ENCODE data around the gene RPL4. TPM values are rescaled to one million over a fixed set of nuclear protein-coding genes. Genes with fewer than 3 reads are reported as not detected.

Gene RPL4
- polyA plus RNA-seq, 3 donors = 533 to 1,696 (median 536) TPM

GRCh38 chr15:66498501-66499386 is 5.9 kb downstream of the RPL4 start:
- no peak overlapping the region for H3K9ac ChIP-seq (ENCODE audit: insufficient read depth, low read length, poor library complexity, severe bottlenecking)
- Mint-ChIP-seq H3K27ac (peak overlapping the region; percentile 94 to 99 (median 98)), H3K4me1 (peaks cover 52% of the 10 kb centered on the region), H3K4me3 (no peak overlapping the region), H3K9me3 (peaks cover 0 to 2% (median 0%) of the 10 kb centered on the region in 7 donors), H3K36me3 (peaks cover 59 to 62% of the 10 kb centered on the region in 2 donors), H3K27me3 (ENCODE audit: low read depth in 3 of 3) (no peaks in the 10 kb centered on the region)
- peaks cover 61% of the 10 kb centered on the region for H3K79me2 ChIP-seq (ENCODE audit: insufficient read depth, low read length)
- TF ChIP-seq CTCF (IDR thresholded peaks at IDR 0.05) = no peak
- peaks cover 51 to 64% of the 10 kb centered on the region in 2 donors for H3K36me3 ChIP-seq (replicated peaks in 1 of 2; ENCODE audit: control insufficient read depth in 1 of 2, insufficient read depth in 2 of 2, low read length in 2 of 2)
- peak in 2 of 3 donors; percentile 17 to 20 for DNase-seq
- no peaks in the 10 kb centered on the region for H3K9me3 ChIP-seq (replicated peaks in 1 of 2; ENCODE audit: control insufficient read depth in 1 of 2, insufficient read depth in 1 of 2, low read length in 2 of 2)
- H4K20me1 ChIP-seq (ENCODE audit: insufficient read depth, low read length) = peaks cover 51% of the 10 kb centered on the region
- H2AFZ ChIP-seq (ENCODE audit: insufficient read depth, low read depth, low read length, poor library complexity, severe bottlenecking) = no peak overlapping the region
- no peak overlapping the region for H3K4me2 ChIP-seq (replicated peaks; ENCODE audit: extremely low read depth, low read length, poor library complexity, severe bottlenecking)
- WGBS (ENCODE audit: insufficient coverage) = 63% methylated on average over 3 of the region's 3 CpGs
- no peak overlapping the region for H3K4me3 ChIP-seq (replicated peaks in 1 of 3; ENCODE audit: low read depth in 2 of 3, low read length in 3 of 3)
- H3K4me1 ChIP-seq (ENCODE audit: control insufficient read depth in 1 of 2, insufficient read depth in 2 of 2, low read length in 2 of 2) = peaks cover 49 to 69% of the 10 kb centered on the region in 2 donors
- H3K27me3 ChIP-seq (ENCODE audit: control insufficient read depth in 2 of 2, insufficient read depth in 2 of 2, low read length in 2 of 2) = no peaks in the 10 kb centered on the region
- peak overlapping the region; percentile 5 to 97 for H3K27ac ChIP-seq (ENCODE audit: low read depth in 1 of 2, low read length in 2 of 2)
- intact Hi-C loops (cut with micrococcal nuclease) = loop anchor here (2.0 to 10.0 kb wide), 2 partner anchors 142 to 144 kb away; partner anchors contain the start of gene TIPIN (in 2 of the 2)

- Histone ChIP-seq H2AFZ (ENCODE audit: insufficient read depth, low read depth, low read length, poor library complexity, severe bottlenecking) (peak within 1 kb of the TSS; percentile 89), H3K9me3 (replicated peaks in 1 of 2; ENCODE audit: control insufficient read depth in 1 of 2, insufficient read depth in 1 of 2, low read length in 2 of 2) (no peaks in the 10 kb centered on the region), H3K36me3 (replicated peaks in 1 of 2; ENCODE audit: control insufficient read depth in 1 of 2, insufficient read depth in 2 of 2, low read length in 2 of 2) (peaks cover 48 to 60% of the 10 kb centered on the region in 2 donors), H3K9ac (ENCODE audit: insufficient read depth, low read length, poor library complexity, severe bottlenecking) (peak within 1 kb of the TSS; percentile 90), H3K4me1 (ENCODE audit: control insufficient read depth in 1 of 2, insufficient read depth in 2 of 2, low read length in 2 of 2) (peaks cover 46 to 69% of the 10 kb centered on the region in 2 donors), H3K4me2 (replicated peaks; ENCODE audit: extremely low read depth, low read length, poor library complexity, severe bottlenecking) (peak within 1 kb of the TSS; percentile 95), H3K79me2 (ENCODE audit: insufficient read depth, low read length) (peaks cover 54% of the 10 kb centered on the region), H3K4me3 (replicated peaks in 1 of 3; ENCODE audit: low read depth in 2 of 3, low read length in 3 of 3) (peak within 1 kb of the TSS; percentile 74 to 95 (median 75)), H3K27ac (ENCODE audit: low read depth in 1 of 2, low read length in 2 of 2) (peak within 1 kb of the TSS; percentile 84 to 97), H3K27me3 (ENCODE audit: control insufficient read depth in 2 of 2, insufficient read depth in 2 of 2, low read length in 2 of 2) (no peaks in the 10 kb centered on the region), H4K20me1 (ENCODE audit: insufficient read depth, low read length) (peaks cover 42% of the 10 kb centered on the region)
- 9% methylated on average over 41 of the region's 43 CpGs for whole genome bisulfite sequencing (ENCODE audit: insufficient coverage)
- H3K27me3 Mint-ChIP-seq (ENCODE audit: low read depth in 3 of 3) = peaks cover 0 to 2% (median 0%) of the 10 kb centered on the region in 3 donors
- peaks cover 52% of the 10 kb centered on the region for H3K4me1 Mint-ChIP-seq
- peak; percentile 94 to 96 (median 95) for DNase-seq
- peak within 1 kb of the TSS; percentile 94 to 99 (median 98) for H3K27ac Mint-ChIP-seq
- intact Hi-C loops (cut with micrococcal nuclease) = loop anchor here (2.0 to 10.0 kb wide), 2 partner anchors 141 to 143 kb away; partner anchors contain the start of gene TIPIN (in 2 of the 2)
- H3K4me3 Mint-ChIP-seq = peak within 1 kb of the TSS; percentile 94 to 96
- H3K9me3 Mint-ChIP-seq = peaks cover 0 to 2% (median 0%) of the 10 kb centered on the region in 7 donors
- TF ChIP-seq CTCF (IDR thresholded peaks at IDR 0.05) = peak; percentile 99
- H3K36me3 Mint-ChIP-seq = peaks cover 60 to 65% of the 10 kb centered on the region in 2 donors
Measured at GRCh38 chr15:66497502-66498455, 6.9 kb downstream of the RPL4 start, which contains the start of gene SNAPC5. Gene SNAPC5 (minus strand): TSS chr15:66497762. CDS start chr15:66497731, 31 bp downstream.
